ENCODE measurements around the gene RPL5.

RPL5 gene

GRCh38 chr1:92791487-92792066 is 40.3 kb upstream of the RPL5 start:
- Histone ChIP-seq H4K8ac (ENCODE audit: low read length) (no peak overlapping the region), H3K4me2 (ENCODE audit: low read length, poor library complexity, severe bottlenecking) (no peak overlapping the region), H2BK12ac (ENCODE audit: low read length in 2 of 2) (no peak overlapping the region), H2BK120ac (ENCODE audit: low read depth, low read length) (no peak overlapping the region), H4K91ac (ENCODE audit: low read length) (no peak overlapping the region), H3K18ac (ENCODE audit: low read depth in 1 of 2, low read length in 2 of 2) (no peak overlapping the region), H2AFZ (ENCODE audit: low read depth, low read length) (no peak overlapping the region), H3K9ac (ENCODE audit: low read length) (no peak overlapping the region), H3K79me1 (replicated peaks; ENCODE audit: low read length, poor library complexity, severe bottlenecking) (no peaks in the 10 kb centered on the region), H2AK5ac (ENCODE audit: low read length, severe bottlenecking) (no peak overlapping the region), H3K14ac (ENCODE audit: low read length in 2 of 2) (no peak overlapping the region), H3K23ac (ENCODE audit: low read length in 2 of 2) (no peak overlapping the region), H3K4ac (ENCODE audit: low read depth in 1 of 2, low read length in 2 of 2) (no peak overlapping the region), H2BK15ac (ENCODE audit: low read depth, poor library complexity, severe bottlenecking) (no peak overlapping the region), H3K27ac (ENCODE audit: low read length, poor library complexity, severe bottlenecking) (no peak overlapping the region), H3K27me3 (ENCODE audit: control insufficient read depth in 1 of 2, insufficient read depth in 1 of 2, low read length in 2 of 2) (peaks cover 3% of the 10 kb centered on the region in 2 experiments), H3K36me3 (ENCODE audit: control insufficient read depth in 1 of 2, insufficient read depth in 2 of 2, low read depth in 1 of 2, low read length in 2 of 2) (no peaks in the 10 kb centered on the region), H3K9me3 (ENCODE audit: control insufficient read depth, low read length) (no peaks in the 10 kb centered on the region), H2BK5ac (ENCODE audit: low read depth, low read length, poor library complexity, severe bottlenecking) (no peak overlapping the region), H3K4me1 (ENCODE audit: control insufficient read depth, insufficient read depth, low read depth, low read length) (no peaks in the 10 kb centered on the region), H3K4me3 (ENCODE audit: insufficient read depth in 1 of 2, low read depth in 1 of 2, low read length in 2 of 2) (no peak overlapping the region)
- DNase-seq: no peak
- WGBS: 63% methylated on average over 3 of the region's 7 CpGs

- H2AFZ ChIP-seq (ENCODE audit: low read depth, low read length): no peak overlapping the region
- no CpG with 5 or more reads among the region's 3 CpGs for WGBS
- H3K23ac ChIP-seq (ENCODE audit: low read length in 2 of 2): no peak overlapping the region
- no peak overlapping the region for H4K91ac ChIP-seq (ENCODE audit: low read length)
- H3K4ac ChIP-seq (ENCODE audit: low read depth in 1 of 2, low read length in 2 of 2): no peak overlapping the region
- no peak overlapping the region for H2BK15ac ChIP-seq (ENCODE audit: low read depth, poor library complexity, severe bottlenecking)
- H3K4me1 ChIP-seq (ENCODE audit: control insufficient read depth, insufficient read depth, low read depth, low read length): no peaks in the 10 kb centered on the region
- H3K4me3 ChIP-seq (ENCODE audit: insufficient read depth in 1 of 2, low read depth in 1 of 2, low read length in 2 of 2): no peak overlapping the region
- H3K27me3 ChIP-seq (ENCODE audit: control insufficient read depth in 1 of 2, insufficient read depth in 1 of 2, low read length in 2 of 2): peaks cover 3% of the 10 kb centered on the region in 2 experiments
- H3K9me3 ChIP-seq (ENCODE audit: control insufficient read depth, low read length): no peaks in the 10 kb centered on the region
- H4K8ac ChIP-seq (ENCODE audit: low read length): no peak overlapping the region
- no peaks in the 10 kb centered on the region for H3K79me1 ChIP-seq (replicated peaks; ENCODE audit: low read length, poor library complexity, severe bottlenecking)
- H3K4me2 ChIP-seq (ENCODE audit: low read length, poor library complexity, severe bottlenecking): no peak overlapping the region
- H3K14ac ChIP-seq (ENCODE audit: low read length in 2 of 2): no peak overlapping the region
- H2BK5ac ChIP-seq (ENCODE audit: low read depth, low read length, poor library complexity, severe bottlenecking): no peak overlapping the region
- H3K36me3 ChIP-seq (ENCODE audit: control insufficient read depth in 1 of 2, insufficient read depth in 2 of 2, low read depth in 1 of 2, low read length in 2 of 2): no peaks in the 10 kb centered on the region
- no peak overlapping the region for H3K27ac ChIP-seq (ENCODE audit: low read length, poor library complexity, severe bottlenecking)
- no peak overlapping the region for H3K9ac ChIP-seq (ENCODE audit: low read length)
- H2BK120ac ChIP-seq (ENCODE audit: low read depth, low read length): no peak overlapping the region
- DNase-seq: no peak
- no peak overlapping the region for H2AK5ac ChIP-seq (ENCODE audit: low read length, severe bottlenecking)
- no peak overlapping the region for H3K18ac ChIP-seq (ENCODE audit: low read depth in 1 of 2, low read length in 2 of 2)
- no peak overlapping the region for H2BK12ac ChIP-seq (ENCODE audit: low read length in 2 of 2)
These were observed 39.5 kb upstream of the RPL5 start for GRCh38 chr1:92792340-92792782.

GRCh38 chr1:92795166-92795565 is 36.7 kb upstream of the RPL5 start:
- H2BK120ac ChIP-seq (ENCODE audit: low read depth, low read length): no peak overlapping the region
- no peak overlapping the region for H3K23ac ChIP-seq (ENCODE audit: low read length in 2 of 2)
- no peak overlapping the region for H2BK5ac ChIP-seq (ENCODE audit: low read depth, low read length, poor library complexity, severe bottlenecking)
- no peak overlapping the region for H4K91ac ChIP-seq (ENCODE audit: low read length)
- no peak overlapping the region for H3K14ac ChIP-seq (ENCODE audit: low read length in 2 of 2)
- WGBS: no CpG with 5 or more reads among the region's 4 CpGs
- H3K27ac ChIP-seq (ENCODE audit: low read length, poor library complexity, severe bottlenecking): no peak overlapping the region
- H4K8ac ChIP-seq (ENCODE audit: low read length): no peak overlapping the region
- no peak overlapping the region for H3K4ac ChIP-seq (ENCODE audit: low read depth in 1 of 2, low read length in 2 of 2)
- H3K79me1 ChIP-seq (replicated peaks; ENCODE audit: low read length, poor library complexity, severe bottlenecking): no peaks in the 10 kb centered on the region
- no peak overlapping the region for H2BK15ac ChIP-seq (ENCODE audit: low read depth, poor library complexity, severe bottlenecking)
- H3K36me3 ChIP-seq (ENCODE audit: control insufficient read depth in 1 of 2, insufficient read depth in 2 of 2, low read depth in 1 of 2, low read length in 2 of 2): no peaks in the 10 kb centered on the region
- H2BK12ac ChIP-seq (ENCODE audit: low read length in 2 of 2): no peak overlapping the region
- DNase-seq: peak; percentile 61
- no peak overlapping the region for H2AFZ ChIP-seq (ENCODE audit: low read depth, low read length)
- no peaks in the 10 kb centered on the region for H3K9me3 ChIP-seq (ENCODE audit: control insufficient read depth, low read length)
- H3K4me2 ChIP-seq (ENCODE audit: low read length, poor library complexity, severe bottlenecking): no peak overlapping the region
- H3K18ac ChIP-seq (ENCODE audit: low read depth in 1 of 2, low read length in 2 of 2): peak overlapping the region in 1 of 2 experiments; percentile 34
- peaks cover 3% of the 10 kb centered on the region in 2 experiments for H3K27me3 ChIP-seq (ENCODE audit: control insufficient read depth in 1 of 2, insufficient read depth in 1 of 2, low read length in 2 of 2)
- H2AK5ac ChIP-seq (ENCODE audit: low read length, severe bottlenecking): no peak overlapping the region
- no peaks in the 10 kb centered on the region for H3K4me1 ChIP-seq (ENCODE audit: control insufficient read depth, insufficient read depth, low read depth, low read length)
- H3K4me3 ChIP-seq (ENCODE audit: insufficient read depth in 1 of 2, low read depth in 1 of 2, low read length in 2 of 2): no peak overlapping the region
- H3K9ac ChIP-seq (ENCODE audit: low read length): no peak overlapping the region

- no peak overlapping the region for H3K4me3 ChIP-seq (ENCODE audit: insufficient read depth in 1 of 2, low read depth in 1 of 2, low read length in 2 of 2)
- DNase-seq: peak; percentile 51
- H3K14ac ChIP-seq (ENCODE audit: low read length in 2 of 2): no peak overlapping the region
These were observed 34.5 kb upstream of the RPL5 start for GRCh38 chr1:92797297-92797696.

More at GRCh38 chr1:92797297-92797696, 34.5 kb upstream of the RPL5 start:
- no peak overlapping the region for H4K91ac ChIP-seq (ENCODE audit: low read length)
- peaks cover 2 to 3% of the 10 kb centered on the region in 2 experiments for H3K27me3 ChIP-seq (ENCODE audit: control insufficient read depth in 1 of 2, insufficient read depth in 1 of 2, low read length in 2 of 2)
- no peak overlapping the region for H2BK12ac ChIP-seq (ENCODE audit: low read length in 2 of 2)
- H2AFZ ChIP-seq (ENCODE audit: low read depth, low read length): no peak overlapping the region
- H2AK5ac ChIP-seq (ENCODE audit: low read length, severe bottlenecking): no peak overlapping the region
- H2BK15ac ChIP-seq (ENCODE audit: low read depth, poor library complexity, severe bottlenecking): no peak overlapping the region
- H3K4ac ChIP-seq (ENCODE audit: low read depth in 1 of 2, low read length in 2 of 2): no peak overlapping the region
- no peaks in the 10 kb centered on the region for H3K4me1 ChIP-seq (ENCODE audit: control insufficient read depth, insufficient read depth, low read depth, low read length)
- no peaks in the 10 kb centered on the region for H3K36me3 ChIP-seq (ENCODE audit: control insufficient read depth in 1 of 2, insufficient read depth in 2 of 2, low read depth in 1 of 2, low read length in 2 of 2)
- no peak overlapping the region for H3K4me2 ChIP-seq (ENCODE audit: low read length, poor library complexity, severe bottlenecking)
- no peak overlapping the region for H4K8ac ChIP-seq (ENCODE audit: low read length)
- no peak overlapping the region for H2BK5ac ChIP-seq (ENCODE audit: low read depth, low read length, poor library complexity, severe bottlenecking)
- no peaks in the 10 kb centered on the region for H3K79me1 ChIP-seq (replicated peaks; ENCODE audit: low read length, poor library complexity, severe bottlenecking)
- no peak overlapping the region for H3K23ac ChIP-seq (ENCODE audit: low read length in 2 of 2)
- H3K18ac ChIP-seq (ENCODE audit: low read depth in 1 of 2, low read length in 2 of 2): no peak overlapping the region
- H3K9ac ChIP-seq (ENCODE audit: low read length): no peak overlapping the region
- H3K27ac ChIP-seq (ENCODE audit: low read length, poor library complexity, severe bottlenecking): no peak overlapping the region
- H3K9me3 ChIP-seq (ENCODE audit: control insufficient read depth, low read length): no peaks in the 10 kb centered on the region
- H2BK120ac ChIP-seq (ENCODE audit: low read depth, low read length): no peak overlapping the region
